Measurements from ENCODE around the gene KCNJ14.

GRCh38 chr19:48502350-48503018 is 47.1 kb downstream of the KCNJ14 start:
- TF ChIP-seq CEBPB (IDR thresholded peaks at IDR 0.05) (no peak), RAD21 (IDR thresholded peaks at IDR 0.05; ENCODE audit: low read depth) (no peak), TAF1 (IDR thresholded peaks at IDR 0.05; ENCODE audit: low read depth) (no peak), YY1 (IDR thresholded peaks at IDR 0.05; ENCODE audit: low read depth) (no peak), ZBTB7A (IDR thresholded peaks at IDR 0.05; ENCODE audit: low read depth) (peak; percentile 44; the same call in 1 of the 2 replicates), TCF12 (IDR thresholded peaks at IDR 0.05; ENCODE audit: low read depth) (no peak), USF1 (IDR thresholded peaks at IDR 0.05) (no peak), NFIC (IDR thresholded peaks at IDR 0.05) (no peak)
